Upper lobe of left lung (tissue), 6 donors: ENCODE measurements around the gene KIF14. TPM values are rescaled to one million over a fixed set of nuclear protein-coding genes. Genes with fewer than 3 reads are reported as not detected.

Experiments used
- ATAC-seq, 2 donors: fragments of 200-7000 bp; cut with Tn5 transposase; one replicate each; pipeline ENCODE4 v1.9.1; 2022; ENCODE audit warnings: mild to moderate bottlenecking in 2 of 2, moderate library complexity in 2 of 2; ENCODE audit not compliant: low FRiP score in 2 of 2
- DNase-seq, 2 donors: peaks; one replicate each; pipeline ENCODE4 v3.0.0-alpha.2; 2019 to 2020
- H3K27ac ChIP-seq, 4 donors: fragments of 200-600 bp; sonication (generic); one replicate each; pipeline ENCODE4 v1.5.1; 2016 to 2019
- H3K27me3 ChIP-seq, 4 donors: fragments of 200-600 bp; sonication (generic); one replicate each; pipeline ENCODE4 v1.5.1; 2017 to 2019
- H3K36me3 ChIP-seq, 4 donors: fragments of 200-600 bp; sonication (generic); one replicate each; pipeline ENCODE4 v1.5.1; 2016 to 2019
- H3K4me1 ChIP-seq, 4 donors: fragments of 200-600 bp; sonication (generic); one replicate each; pipeline ENCODE4 v1.5.1; 2018 to 2019
- H3K4me3 ChIP-seq, 4 donors: fragments of 200-600 bp; sonication (generic); one replicate each; pipeline ENCODE4 v1.5.1; 2017 to 2019; ENCODE audit warnings: mild to moderate bottlenecking in 2 of 4, moderate library complexity in 1 of 4
- H3K9me3 ChIP-seq, 4 donors: fragments of 200-600 bp; sonication (generic); one replicate each; pipeline ENCODE4 v1.5.1; 2018 to 2019
- EP300 ChIP-seq, 4 donors: sonication (generic); formaldehyde crosslinking; IDR thresholded peaks; one replicate each; pipeline ENCODE4 v1.5.1; 2017; ENCODE audit warnings: antibody characterized with exemption in 4 of 4, control low read depth in 2 of 4
- POLR2A ChIP-seq, 4 donors: fragments of 450-650 bp; IDR thresholded peaks; one replicate each; pipeline ENCODE4 v1.5.1; 2016 to 2017; ENCODE audit warnings: antibody characterized with exemption in 4 of 4, mild to moderate bottlenecking in 2 of 4
- POLR2AphosphoS5 ChIP-seq, 2 donors: sonication (generic); formaldehyde crosslinking; IDR thresholded peaks; one replicate each; pipeline ENCODE4 v1.5.1; 2017; ENCODE audit warnings: antibody characterized with exemption in 2 of 2
- WGBS, 2 donors: methylation state at CpG; one replicate each; pipeline ENCODE4 v1.1.5; 2017 to 2018; 5-methylcytosine and 5-hydroxymethylcytosine counted together
- total RNA-seq, 6 donors: library from RNA; depleted of rRNA in 4 of 6; stranded (reverse); fragments of >200 nt in 4 of 6; gene quantifications; one replicate each; pipeline versions ENCODE4 v1.1.0 to v1.2.1, GENCODE V29; 2016 to 2021
- TF ChIP-seq, protein P1 (sequence below), 6 experiments: fragments of 450-650 bp in 4 of 6; fragments of 200-600 bp in 2 of 6; sonication (generic) in 2 of 6; IDR thresholded peaks; one replicate each; pipeline ENCODE4 v1.5.1; 2016 to 2019; ENCODE audit warnings: antibody characterized with exemption in 6 of 6
- donor health status: DM: no; HTN: no; CAD: no; lungs with moderate emphysema.
- donor health status: DM: no; HTN: yes; CAD: no; lungs with severe emphysema.

The KIF14 gene
- total RNA-seq, 6 donors from 2014 or later = 0.20 to 1.0 (median 0.70) TPM

DNA sequence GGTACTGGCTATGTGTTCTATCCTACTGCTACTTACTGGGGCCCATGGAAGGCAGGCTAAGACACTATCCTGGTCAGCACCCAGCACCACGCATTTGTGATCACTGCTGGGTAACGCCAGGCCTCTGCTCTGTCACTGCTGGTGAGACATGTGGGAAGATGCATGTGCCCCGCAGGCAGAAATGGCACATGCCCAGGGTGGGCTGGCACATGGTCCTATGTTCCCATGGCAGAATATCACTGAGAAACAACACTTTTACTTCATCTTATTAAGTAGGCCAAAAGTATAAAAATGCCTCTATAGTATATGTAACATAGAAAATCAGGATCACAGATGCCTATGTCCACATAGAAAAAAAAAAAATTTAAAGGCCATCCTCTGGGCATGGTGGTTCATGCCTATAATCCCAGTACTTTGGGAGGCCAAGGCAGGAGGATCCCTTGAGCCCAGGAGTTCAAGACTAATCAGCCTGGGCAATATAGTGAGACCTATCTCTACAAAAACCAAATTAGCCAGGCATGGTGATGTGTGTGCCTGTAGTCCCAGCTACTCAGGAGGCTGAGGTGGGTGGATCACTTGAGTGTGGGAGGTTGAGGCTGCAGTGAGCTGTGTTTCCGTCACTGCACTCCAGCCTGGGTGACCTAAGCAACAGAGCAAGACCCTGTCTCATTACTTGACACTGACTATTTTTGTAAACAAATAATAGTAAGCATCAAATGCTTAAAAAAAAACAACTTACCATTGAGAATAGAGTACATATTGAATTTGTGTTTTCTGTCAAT, 37.7 kb upstream of the KIF14 start:
- peaks cover 0 to 90% (median 38%) of the 10 kb centered on the region in 4 donors for H3K36me3 ChIP-seq
- H3K9me3 ChIP-seq = no peaks in the 10 kb centered on the region
- WGBS, 2 donors = 93 to 100% methylated on average over 4 of the region's 4 CpGs
- H3K4me1 ChIP-seq = peaks cover 0 to 5% (median 0%) of the 10 kb centered on the region in 4 donors
- H3K27me3 ChIP-seq = no peaks in the 10 kb centered on the region
- ATAC-seq = no peak
- no peak for DNase-seq
- H3K4me3 ChIP-seq = no peak overlapping the region
- H3K27ac ChIP-seq = no peak overlapping the region
- TF ChIP-seq POLR2AphosphoS5 (IDR thresholded peaks at IDR 0.05) (no peak), POLR2A (IDR thresholded peaks at IDR 0.05) (no peak), EP300 (IDR thresholded peaks at IDR 0.05) (no peak)
- TF ChIP-seq, protein P1, sequence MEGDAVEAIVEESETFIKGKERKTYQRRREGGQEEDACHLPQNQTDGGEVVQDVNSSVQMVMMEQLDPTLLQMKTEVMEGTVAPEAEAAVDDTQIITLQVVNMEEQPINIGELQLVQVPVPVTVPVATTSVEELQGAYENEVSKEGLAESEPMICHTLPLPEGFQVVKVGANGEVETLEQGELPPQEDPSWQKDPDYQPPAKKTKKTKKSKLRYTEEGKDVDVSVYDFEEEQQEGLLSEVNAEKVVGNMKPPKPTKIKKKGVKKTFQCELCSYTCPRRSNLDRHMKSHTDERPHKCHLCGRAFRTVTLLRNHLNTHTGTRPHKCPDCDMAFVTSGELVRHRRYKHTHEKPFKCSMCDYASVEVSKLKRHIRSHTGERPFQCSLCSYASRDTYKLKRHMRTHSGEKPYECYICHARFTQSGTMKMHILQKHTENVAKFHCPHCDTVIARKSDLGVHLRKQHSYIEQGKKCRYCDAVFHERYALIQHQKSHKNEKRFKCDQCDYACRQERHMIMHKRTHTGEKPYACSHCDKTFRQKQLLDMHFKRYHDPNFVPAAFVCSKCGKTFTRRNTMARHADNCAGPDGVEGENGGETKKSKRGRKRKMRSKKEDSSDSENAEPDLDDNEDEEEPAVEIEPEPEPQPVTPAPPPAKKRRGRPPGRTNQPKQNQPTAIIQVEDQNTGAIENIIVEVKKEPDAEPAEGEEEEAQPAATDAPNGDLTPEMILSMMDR (IDR thresholded peaks at IDR 0.05) = no peak

DNA sequence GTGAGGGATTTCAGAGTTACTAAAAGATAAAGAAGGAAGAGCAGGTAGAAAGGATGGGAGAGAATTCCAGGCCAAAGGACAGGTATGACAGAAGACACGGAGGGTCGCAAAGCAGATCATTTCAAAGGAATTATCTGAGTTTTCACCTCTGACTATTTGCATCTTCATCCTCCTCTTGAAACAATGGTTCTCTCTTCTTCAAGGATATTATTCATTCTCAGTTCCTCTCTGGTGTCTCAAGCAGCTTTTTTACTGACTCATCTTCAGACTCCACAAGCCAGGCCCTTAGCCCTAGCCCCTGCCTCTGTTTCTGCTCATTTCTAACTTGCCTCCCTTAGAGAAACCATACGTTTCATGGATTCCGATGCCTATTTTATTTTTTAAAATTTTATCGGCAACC, 34.1 kb upstream of the KIF14 start:
- H3K4me1 ChIP-seq = no peaks in the 10 kb centered on the region
- H3K9me3 ChIP-seq = no peaks in the 10 kb centered on the region
- WGBS, 2 donors = 94 to 95% methylated on average over 5 of the region's 5 CpGs
- H3K4me3 ChIP-seq = no peak overlapping the region
- no peak for TF ChIP-seq POLR2A (IDR thresholded peaks at IDR 0.05)
- TF ChIP-seq, protein P1 (IDR thresholded peaks at IDR 0.05) = no peak
- TF ChIP-seq POLR2AphosphoS5 (IDR thresholded peaks at IDR 0.05) = no peak
- TF ChIP-seq EP300 (IDR thresholded peaks at IDR 0.05) = no peak
- no peaks in the 10 kb centered on the region for H3K27me3 ChIP-seq
- DNase-seq (no peak), ATAC-seq (no peak)
- H3K27ac ChIP-seq = no peak overlapping the region
- H3K36me3 ChIP-seq = peaks cover 0 to 69% (median 32%) of the 10 kb centered on the region in 4 donors

DNA sequence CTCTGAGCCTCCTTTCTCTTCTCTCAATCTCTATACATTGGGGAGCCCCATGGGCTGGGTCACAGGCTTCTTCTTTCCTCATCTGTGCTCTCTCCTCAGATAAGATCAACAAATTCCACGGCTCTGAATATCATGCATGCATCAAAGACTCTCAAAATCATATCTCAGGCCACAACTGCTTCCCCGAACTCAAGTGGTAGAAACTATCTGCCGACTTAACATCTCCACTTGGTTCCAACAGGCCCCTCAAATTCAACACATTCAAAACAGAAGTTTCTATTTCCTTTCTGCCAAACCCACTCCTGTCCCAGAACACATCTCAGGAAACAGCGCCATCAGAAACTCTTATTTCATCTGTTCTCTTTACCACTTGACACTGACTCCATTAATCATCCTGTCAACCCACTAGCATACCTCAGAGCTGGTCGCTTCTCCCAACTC, 32.5 kb upstream of the KIF14 start:
- peaks cover 0 to 71% (median 29%) of the 10 kb centered on the region in 4 donors for H3K36me3 ChIP-seq

DNA sequence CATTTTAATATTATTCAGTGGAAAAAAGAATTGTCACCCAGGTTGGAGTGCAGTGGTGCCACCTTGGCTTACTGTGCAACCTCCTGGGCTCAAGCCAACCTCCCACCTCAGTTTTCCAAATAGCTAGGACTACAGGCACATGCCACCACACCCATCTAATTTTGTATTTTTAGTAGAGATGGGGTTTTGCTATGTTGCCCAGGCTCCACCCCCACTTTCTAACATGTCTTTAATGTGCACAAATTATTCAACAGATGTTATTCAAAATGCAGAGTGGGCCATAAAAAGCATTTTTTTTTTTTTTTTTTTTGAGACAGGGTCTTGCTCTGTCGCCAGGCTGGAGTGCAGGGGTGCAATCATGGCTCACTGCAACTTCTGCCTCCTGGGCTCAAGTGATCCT, 31.8 kb upstream of the KIF14 start:
- Histone ChIP-seq H3K4me3 (no peak overlapping the region), H3K9me3 (no peaks in the 10 kb centered on the region), H3K4me1 (no peaks in the 10 kb centered on the region), H3K27ac (no peak overlapping the region), H3K36me3 (peaks cover 0 to 73% (median 27%) of the 10 kb centered on the region in 4 donors), H3K27me3 (no peaks in the 10 kb centered on the region)
- no peak for ATAC-seq
- DNase-seq = no peak
- TF ChIP-seq, protein P1 (IDR thresholded peaks at IDR 0.05) = no peak
- TF ChIP-seq POLR2A (IDR thresholded peaks at IDR 0.05) = no peak
- no peak for TF ChIP-seq POLR2AphosphoS5 (IDR thresholded peaks at IDR 0.05)
- no peak for TF ChIP-seq EP300 (IDR thresholded peaks at IDR 0.05)
- 100% methylated on average over 1 of the region's 1 CpG for WGBS, 2 donors

More for the DNA sequence above, 32.5 kb upstream of the KIF14 start:
- no peaks in the 10 kb centered on the region for H3K27me3 ChIP-seq
- no peak overlapping the region for H3K4me3 ChIP-seq
- DNase-seq = no peak
- 67 to 74% methylated on average over 5 of the region's 5 CpGs for WGBS, 2 donors
- TF ChIP-seq, protein P1 (IDR thresholded peaks at IDR 0.05) = no peak
- no peak for TF ChIP-seq POLR2A (IDR thresholded peaks at IDR 0.05)
- TF ChIP-seq POLR2AphosphoS5 (IDR thresholded peaks at IDR 0.05) = no peak
- TF ChIP-seq EP300 (IDR thresholded peaks at IDR 0.05) = no peak
- H3K9me3 ChIP-seq = no peaks in the 10 kb centered on the region
- no peak overlapping the region for H3K27ac ChIP-seq
- ATAC-seq = no peak
- H3K4me1 ChIP-seq = no peaks in the 10 kb centered on the region
